ENCODE results near the gene GPHN.

DNA sequence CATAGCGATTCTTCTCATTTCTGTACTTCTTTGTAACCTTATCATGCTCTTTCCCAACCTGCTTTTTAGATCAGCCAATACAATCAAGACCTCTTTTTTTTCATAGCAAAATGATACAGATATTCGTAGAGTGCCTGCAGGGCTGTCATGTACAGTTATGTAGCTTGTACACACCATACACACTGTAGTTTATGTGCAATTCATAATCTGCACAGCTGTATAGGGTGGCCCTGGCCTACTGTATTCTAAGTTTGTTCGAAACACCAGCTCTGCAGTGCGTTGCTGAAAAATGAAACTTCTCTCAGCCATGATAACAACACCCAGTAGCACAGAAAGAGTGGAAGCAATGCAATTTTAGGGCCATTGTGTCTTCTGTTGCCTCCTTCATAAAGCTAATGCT lies 717.6 kb downstream of the GPHN start:
- TF ChIP-seq POLR2A (IDR thresholded peaks at IDR 0.05) (no peak), POLR2AphosphoS5 (IDR thresholded peaks at IDR 0.05) (no peak)
- TF ChIP-seq, protein P1, sequence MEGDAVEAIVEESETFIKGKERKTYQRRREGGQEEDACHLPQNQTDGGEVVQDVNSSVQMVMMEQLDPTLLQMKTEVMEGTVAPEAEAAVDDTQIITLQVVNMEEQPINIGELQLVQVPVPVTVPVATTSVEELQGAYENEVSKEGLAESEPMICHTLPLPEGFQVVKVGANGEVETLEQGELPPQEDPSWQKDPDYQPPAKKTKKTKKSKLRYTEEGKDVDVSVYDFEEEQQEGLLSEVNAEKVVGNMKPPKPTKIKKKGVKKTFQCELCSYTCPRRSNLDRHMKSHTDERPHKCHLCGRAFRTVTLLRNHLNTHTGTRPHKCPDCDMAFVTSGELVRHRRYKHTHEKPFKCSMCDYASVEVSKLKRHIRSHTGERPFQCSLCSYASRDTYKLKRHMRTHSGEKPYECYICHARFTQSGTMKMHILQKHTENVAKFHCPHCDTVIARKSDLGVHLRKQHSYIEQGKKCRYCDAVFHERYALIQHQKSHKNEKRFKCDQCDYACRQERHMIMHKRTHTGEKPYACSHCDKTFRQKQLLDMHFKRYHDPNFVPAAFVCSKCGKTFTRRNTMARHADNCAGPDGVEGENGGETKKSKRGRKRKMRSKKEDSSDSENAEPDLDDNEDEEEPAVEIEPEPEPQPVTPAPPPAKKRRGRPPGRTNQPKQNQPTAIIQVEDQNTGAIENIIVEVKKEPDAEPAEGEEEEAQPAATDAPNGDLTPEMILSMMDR (IDR thresholded peaks at IDR 0.05): no peak
